Mucosa of gallbladder (tissue), 1 donor: Measurements from ENCODE around the gene ESR2. TPM values are rescaled to one million over a fixed set of nuclear protein-coding genes. Genes with fewer than 3 reads are reported as not detected.

Experiments used
- DNase-seq: peaks from one replicate; pipeline ENCODE4 v3.0.0-alpha.2; 2020; ENCODE audit warnings: low spot score
- total RNA-seq: library from RNA; stranded (reverse); gene quantifications from one replicate; pipeline ENCODE4 v1.2.1, GENCODE V29; 2021
- donor health status: DM: no; HTN: no; CAD: no.

The ESR2 gene
- total RNA-seq, 1 donor from 2014 or later = 0.26 TPM

DNA sequence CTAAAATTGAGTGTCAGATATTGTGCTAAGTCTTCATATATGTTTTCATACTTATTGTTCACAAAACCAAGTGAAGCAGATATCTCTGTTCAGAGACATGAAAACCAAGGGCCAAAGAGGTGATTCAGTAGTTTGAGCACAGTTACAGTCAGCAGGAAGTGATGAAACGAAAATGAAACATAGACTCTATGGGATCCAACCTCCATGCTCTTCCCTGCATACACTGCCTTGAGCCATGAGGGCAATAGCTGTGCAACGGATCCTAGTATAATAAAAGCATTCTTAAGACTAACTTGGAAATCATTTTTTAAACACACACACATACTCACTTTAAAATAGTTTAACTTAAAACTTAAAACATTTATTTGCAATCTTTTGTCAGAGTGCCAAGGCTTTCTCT, 27.9 kb downstream of the ESR2 start:
- no peak for DNase-seq

DNA sequence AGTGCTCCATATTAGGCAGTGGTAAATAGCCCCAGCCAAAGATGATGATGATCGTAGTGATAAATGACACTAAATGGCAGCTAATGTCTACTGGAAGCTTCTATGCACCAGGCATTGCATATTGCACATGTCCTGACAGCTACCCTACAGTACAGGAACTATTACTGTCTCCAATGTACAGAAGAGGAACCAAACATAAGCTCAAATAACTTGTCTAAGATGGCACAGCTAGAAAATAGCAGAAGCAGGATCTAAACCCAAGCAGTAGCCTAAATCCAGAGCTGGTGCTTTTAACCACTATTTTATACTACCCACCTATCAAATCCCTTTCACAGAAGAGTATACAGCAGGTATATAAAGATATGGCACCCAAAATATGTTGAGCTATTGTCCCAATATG, 28.9 kb downstream of the ESR2 start:
- no peak for DNase-seq

- DNase-seq = no peak
Observed at GRCh38 chr14:64260418-64260817, 33.8 kb downstream of the ESR2 start.

- DNase-seq = no peak
Observed at GRCh38 chr14:64255756-64256155, 38.4 kb downstream of the ESR2 start.

- no peak for DNase-seq
Observed at GRCh38 chr14:64253672-64254071, 40.5 kb downstream of the ESR2 start.

GRCh38 chr14:64249363-64249762, 44.8 kb downstream of the ESR2 start:
- DNase-seq = no peak

DNA sequence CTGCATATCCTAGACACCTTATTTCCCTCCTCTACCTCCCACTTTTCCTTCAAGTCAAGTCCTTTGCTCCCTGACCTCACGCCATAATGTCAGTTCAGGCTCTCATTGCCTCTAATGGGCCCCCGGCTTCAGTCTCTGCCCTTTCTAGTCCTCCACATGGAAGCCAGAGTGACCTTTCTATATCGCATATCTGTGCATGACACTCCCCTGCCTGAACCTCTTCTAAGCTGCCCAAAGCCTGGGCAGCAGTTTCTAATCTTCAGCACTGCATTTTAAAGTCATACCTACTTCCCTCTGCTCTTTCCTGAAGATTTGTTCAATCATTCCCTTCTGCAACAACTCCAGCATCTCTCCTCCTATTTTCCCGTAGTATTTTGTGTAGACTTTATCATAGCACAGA, 45.5 kb downstream of the ESR2 start:
- no peak for DNase-seq

GRCh38 chr14:64247195-64247594, 47.0 kb downstream of the ESR2 start:
- DNase-seq = no peak

DNA sequence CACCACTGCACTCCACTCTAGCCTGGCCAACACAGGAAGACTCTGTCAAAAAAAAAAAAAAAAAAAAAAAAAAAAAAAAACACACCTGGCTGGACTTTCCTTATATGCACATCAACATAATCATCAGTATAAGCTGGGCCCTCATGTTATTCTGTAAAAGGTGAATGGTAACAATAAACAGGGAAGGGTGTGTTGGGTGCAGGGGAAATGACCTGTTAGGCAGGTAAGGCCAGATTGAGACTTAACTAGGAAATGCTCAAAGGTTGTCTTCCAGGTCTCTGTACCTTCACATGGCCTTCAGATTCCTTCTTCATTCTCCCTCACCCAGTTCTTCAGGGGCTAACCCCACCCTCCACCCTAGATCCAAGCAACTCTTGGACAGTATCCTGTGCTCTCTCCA, 47.5 kb downstream of the ESR2 start:
- no peak for DNase-seq

DNA sequence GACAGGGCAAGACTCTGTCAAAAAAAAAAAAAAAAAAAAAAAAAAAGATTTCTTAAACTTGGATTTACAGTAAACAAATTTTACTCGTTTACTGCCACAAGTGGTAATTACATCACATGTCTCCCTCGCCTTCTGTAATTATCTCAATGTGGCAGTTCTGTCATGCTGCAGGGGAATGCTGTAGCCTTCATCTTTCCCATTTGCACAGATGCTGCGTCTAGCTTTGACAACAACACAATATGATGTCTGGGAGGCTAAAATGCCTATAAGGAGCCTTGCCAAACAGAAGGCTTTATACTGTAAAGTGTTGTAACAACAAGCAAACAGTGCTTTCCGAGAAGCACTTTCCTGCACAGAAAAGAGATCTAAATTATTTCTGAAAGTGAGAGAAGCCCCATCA, 48.7 kb downstream of the ESR2 start:
- DNase-seq = no peak

DNA sequence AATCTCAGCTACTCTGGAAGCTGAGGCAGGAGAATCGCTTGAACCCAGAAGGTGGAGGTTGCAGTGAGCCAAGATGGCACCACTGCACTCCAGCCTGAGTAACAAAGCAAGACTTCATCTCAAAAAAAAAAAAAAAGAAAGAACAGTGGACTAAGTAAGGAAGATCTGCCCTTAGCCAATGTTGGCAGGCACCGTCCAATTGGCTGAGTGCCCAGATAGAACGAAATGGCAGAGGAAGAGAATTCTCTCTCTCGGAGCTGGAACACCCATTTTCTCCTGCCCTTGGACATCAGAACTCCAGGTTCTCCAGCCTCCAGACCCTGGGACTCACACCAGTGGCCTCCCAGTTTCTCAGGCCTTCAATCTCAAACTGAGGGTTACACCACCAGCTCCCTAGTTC, 49.9 kb downstream of the ESR2 start:
- DNase-seq = peak; percentile 47

DNA sequence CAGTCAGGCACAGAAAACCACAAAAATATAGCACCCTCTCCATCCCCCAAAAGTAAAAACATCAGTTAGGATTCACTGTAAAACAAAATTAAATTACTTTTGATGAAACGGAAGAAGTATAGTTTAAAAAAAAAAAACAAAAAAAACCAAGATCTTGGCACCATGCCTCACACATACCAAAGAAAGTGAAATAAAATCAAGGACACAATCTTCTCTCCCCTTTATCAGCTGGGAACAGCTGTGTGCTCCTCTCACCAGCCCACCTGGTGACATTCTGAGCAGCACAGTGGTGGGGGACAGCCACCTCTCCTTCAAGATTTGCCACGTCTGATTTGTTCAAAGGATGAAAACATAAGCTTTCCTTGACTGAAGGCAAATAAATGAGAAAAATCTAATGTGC, 55.5 kb downstream of the ESR2 start:
- no peak for DNase-seq

GRCh38 chr14:64238049-64238448, 56.1 kb downstream of the ESR2 start:
- no peak for DNase-seq

- no peak for DNase-seq
Observed at GRCh38 chr14:64235652-64236640, 58.2 kb downstream of the ESR2 start.

- DNase-seq = no peak
Observed at GRCh38 chr14:64234877-64235651, 59.1 kb downstream of the ESR2 start.

DNA sequence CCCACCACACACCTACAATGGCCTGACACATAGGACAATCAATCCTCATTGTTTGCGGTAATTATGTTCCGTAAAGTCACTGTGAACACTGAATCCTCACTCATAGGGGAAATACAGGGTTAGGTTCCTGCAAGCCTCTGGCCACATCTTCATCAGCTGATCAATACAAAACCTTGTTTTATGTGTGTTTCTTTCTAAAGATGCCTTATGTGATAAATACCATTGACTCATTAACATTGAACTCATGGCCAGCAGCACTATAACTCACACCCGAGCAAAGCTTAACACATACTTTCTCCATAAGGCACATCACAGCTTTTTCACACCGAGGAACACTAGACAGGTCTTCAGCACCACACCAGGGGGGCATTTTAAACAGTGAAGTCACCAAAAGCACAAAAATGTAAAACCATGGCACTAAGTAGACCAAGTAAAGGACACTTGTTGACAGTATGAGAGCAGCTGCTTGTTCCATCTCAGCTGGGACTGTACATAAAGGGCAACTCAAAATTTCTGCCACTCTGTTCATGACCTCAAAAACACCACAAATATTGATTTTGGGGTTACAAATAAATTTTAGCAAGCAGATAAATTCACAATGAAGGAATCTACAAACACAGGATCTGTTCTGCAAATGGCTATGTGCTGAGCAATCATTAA, 60.5 kb downstream of the ESR2 start:
- no peak for DNase-seq

GRCh38 chr14:64232944-64233343, 61.2 kb downstream of the ESR2 start:
- DNase-seq = no peak

- no peak for DNase-seq
Observed at GRCh38 chr14:64232095-64232838, 61.9 kb downstream of the ESR2 start.

DNA sequence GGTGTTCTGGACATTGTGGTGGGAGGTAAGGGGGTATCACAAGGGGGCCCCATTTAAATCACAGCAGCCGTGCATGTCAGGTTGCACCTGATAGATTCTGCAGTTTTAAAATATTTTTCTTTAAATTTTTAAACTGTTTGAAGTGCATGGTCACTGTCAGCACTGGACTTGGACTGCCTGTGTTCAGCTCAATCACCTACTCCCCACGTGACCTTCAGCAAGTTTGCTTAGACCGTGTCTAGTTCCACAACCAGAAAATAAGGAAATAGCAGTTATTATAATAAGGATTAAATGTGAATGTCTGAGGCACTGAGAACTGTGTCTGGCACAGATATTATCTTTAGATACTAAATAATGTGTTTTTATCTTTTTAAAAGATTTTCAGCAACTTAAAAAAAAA, 64.7 kb downstream of the ESR2 start:
- no peak for DNase-seq

DNA sequence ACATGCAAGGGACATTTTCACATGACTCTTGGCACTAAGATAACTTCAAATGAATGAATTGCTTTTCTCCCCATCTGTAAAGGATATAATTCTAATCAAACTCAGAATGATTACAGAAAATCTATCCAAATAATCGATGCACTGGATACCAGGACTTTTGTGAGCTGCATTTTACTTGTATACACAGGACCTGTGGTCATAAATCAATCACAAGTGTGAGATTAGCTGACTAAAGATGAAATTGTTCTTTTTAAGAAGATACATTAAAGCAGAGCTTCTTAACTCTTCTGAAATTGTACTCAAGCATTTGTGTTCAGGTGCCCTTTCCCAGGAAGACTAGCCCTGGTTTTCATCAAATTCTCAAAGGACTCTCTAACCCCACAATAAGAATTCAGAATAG, 66.3 kb downstream of the ESR2 start:
- no peak for DNase-seq

GRCh38 chr14:64225151-64225757, 68.9 kb downstream of the ESR2 start:
- DNase-seq = no peak
